ENCODE results near the gene ZNF362. TPM values are rescaled to one million over a fixed set of nuclear protein-coding genes. Genes with fewer than 3 reads are reported as not detected.

Gene ZNF362
- total RNA-seq, 1 experiment from 2014 or later, result 11.1 TPM

- TF ChIP-seq EZH2 (IDR thresholded peaks at IDR 0.05) (no peak), MAX (IDR thresholded peaks at IDR 0.05) (no peak), TCF7L2 (IDR thresholded peaks at IDR 0.05; ENCODE audit: borderline replicate concordance, extremely low read depth, insufficient read depth, insufficient read length) (no peak), JUND (IDR thresholded peaks at IDR 0.05) (no peak), POLR2A (IDR thresholded peaks at IDR 0.05; ENCODE audit: borderline replicate concordance, extremely low read depth, insufficient read depth, insufficient read length) (no peak), FOSL1 (IDR thresholded peaks at IDR 0.05; ENCODE audit: low read depth) (no peak), CBX3 (IDR thresholded peaks at IDR 0.05; ENCODE audit: low read depth) (no peak), ZFX (IDR thresholded peaks at IDR 0.05) (no peak), SRF (IDR thresholded peaks at IDR 0.05; ENCODE audit: low read depth) (no peak), SIN3A (IDR thresholded peaks at IDR 0.05; ENCODE audit: low read depth) (no peak), EGR1 (IDR thresholded peaks at IDR 0.05; ENCODE audit: low read depth) (no peak), EZH2phosphoT487 (IDR thresholded peaks at IDR 0.05; ENCODE audit: borderline replicate concordance) (no peak), SP1 (IDR thresholded peaks at IDR 0.05; ENCODE audit: low read depth) (no peak), ELF1 (IDR thresholded peaks at IDR 0.05; ENCODE audit: borderline replicate concordance, low read depth) (no peak), CEBPB (IDR thresholded peaks at IDR 0.05; ENCODE audit: low read depth) (no peak), ZNF274 (IDR thresholded peaks at IDR 0.05; ENCODE audit: low read depth, low read length) (no peak)
- TF ChIP-seq, protein P1, sequence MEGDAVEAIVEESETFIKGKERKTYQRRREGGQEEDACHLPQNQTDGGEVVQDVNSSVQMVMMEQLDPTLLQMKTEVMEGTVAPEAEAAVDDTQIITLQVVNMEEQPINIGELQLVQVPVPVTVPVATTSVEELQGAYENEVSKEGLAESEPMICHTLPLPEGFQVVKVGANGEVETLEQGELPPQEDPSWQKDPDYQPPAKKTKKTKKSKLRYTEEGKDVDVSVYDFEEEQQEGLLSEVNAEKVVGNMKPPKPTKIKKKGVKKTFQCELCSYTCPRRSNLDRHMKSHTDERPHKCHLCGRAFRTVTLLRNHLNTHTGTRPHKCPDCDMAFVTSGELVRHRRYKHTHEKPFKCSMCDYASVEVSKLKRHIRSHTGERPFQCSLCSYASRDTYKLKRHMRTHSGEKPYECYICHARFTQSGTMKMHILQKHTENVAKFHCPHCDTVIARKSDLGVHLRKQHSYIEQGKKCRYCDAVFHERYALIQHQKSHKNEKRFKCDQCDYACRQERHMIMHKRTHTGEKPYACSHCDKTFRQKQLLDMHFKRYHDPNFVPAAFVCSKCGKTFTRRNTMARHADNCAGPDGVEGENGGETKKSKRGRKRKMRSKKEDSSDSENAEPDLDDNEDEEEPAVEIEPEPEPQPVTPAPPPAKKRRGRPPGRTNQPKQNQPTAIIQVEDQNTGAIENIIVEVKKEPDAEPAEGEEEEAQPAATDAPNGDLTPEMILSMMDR (IDR thresholded peaks at IDR 0.05 in 2 of 3, conservative IDR thresholded peaks at IDR 0.05 in 1 of 3; ENCODE audit: borderline replicate concordance in 1 of 3, insufficient read depth in 1 of 3, low read depth in 2 of 3, low read length in 2 of 3), result no peak
- Histone ChIP-seq H3K27ac (ENCODE audit: low read depth, low read length) (no peak overlapping the region), H2AFZ (ENCODE audit: low read depth, low read length, poor library complexity, severe bottlenecking) (no peak overlapping the region), H3K27me3 (ENCODE audit: insufficient read depth, low read length) (no peaks in the 10 kb centered on the region), H3K4me3 (replicated peaks in 1 of 2; ENCODE audit: low read depth in 1 of 2, low read length in 2 of 2) (no peak overlapping the region), H4K20me1 (ENCODE audit: insufficient read depth) (no peaks in the 10 kb centered on the region), H3K9me3 (ENCODE audit: control insufficient read depth in 1 of 2, insufficient read depth in 1 of 2, low read depth in 1 of 2, low read length in 2 of 2) (no peaks in the 10 kb centered on the region), H3K36me3 (ENCODE audit: control insufficient read depth in 1 of 2, insufficient read depth in 2 of 2, low read length in 2 of 2) (no peaks in the 10 kb centered on the region), H3K4me1 (ENCODE audit: control insufficient read depth in 1 of 2, insufficient read depth in 2 of 2, low read length in 2 of 2) (peaks cover 0 to 8% of the 10 kb centered on the region in 2 experiments; a peak in 2 of 4 replicates), H3K79me2 (ENCODE audit: insufficient read depth, low read length) (no peaks in the 10 kb centered on the region), H3K4me2 (ENCODE audit: low read length) (no peak overlapping the region), H3K9ac (ENCODE audit: low read length) (no peak overlapping the region), H3K9me2 (ENCODE audit: insufficient read depth) (no peaks in the 10 kb centered on the region)
- no peak for DNase-seq (ENCODE audit: low read depth, low spot score)
- no peak for ATAC-seq
- intact Hi-C loops (cut with micrococcal nuclease), result no loop called here
- ChIA-PET CTCF (no interaction called here), RAD21 (ENCODE audit: low non-redundant PET in 1 of 2, low total read pairs in 2 of 2, uncharacterized antibody in 2 of 2, unreplicated experiment in 2 of 2) (no interaction called here), POLR2A (no interaction called here)
- no TSS peak for BruUV-seq (replicated peaks)
Observed at GRCh38 chr1:33300673-33301072, 44.4 kb downstream of the ZNF362 start.

Measured in HCT116 (cell line).